Tibial nerve (tissue), 4 donors: ENCODE measurements around the gene DMD. TPM values are rescaled to one million over a fixed set of nuclear protein-coding genes. Genes with fewer than 3 reads are reported as not detected.

ENCODE experiments used
- DNase-seq, 2 donors: peaks; one replicate each; pipeline ENCODE4 v3.0.0-alpha.2; 2019; ENCODE audit warnings: low spot score in 2 of 2
- H3K27ac ChIP-seq, 4 donors: fragments of 200-600 bp; sonication (generic) in 3 of 4; one replicate each; pipeline ENCODE4 v1.5.1; 2017 to 2019; ENCODE audit warnings: mild to moderate bottlenecking in 1 of 4
- H3K27me3 ChIP-seq, 2 donors: fragments of 200-600 bp; sonication (generic) in 1 of 2; one replicate each; pipeline versions ENCODE4 v1.5.1 to v1.6.0; 2017 to 2019
- H3K36me3 ChIP-seq, 3 donors: fragments of 200-600 bp; sonication (generic); one replicate each; pipeline ENCODE4 v1.5.1; 2018 to 2019
- H3K4me1 ChIP-seq, 4 donors: fragments of 200-600 bp; sonication (generic) in 3 of 4; one replicate each; pipeline ENCODE4 v1.5.1; 2017 to 2019
- H3K4me3 ChIP-seq, 4 donors: fragments of 200-600 bp; sonication (generic) in 3 of 4; one replicate each; pipeline ENCODE4 v1.5.1; 2017 to 2019; ENCODE audit warnings: mild to moderate bottlenecking in 1 of 4, moderate library complexity in 1 of 4
- H3K9me3 ChIP-seq, 4 donors: fragments of 200-600 bp; sonication (generic) in 3 of 4; one replicate each; pipeline ENCODE4 v1.5.1; 2017 to 2019
- EP300 ChIP-seq, 2 donors: sonication (generic); formaldehyde crosslinking; IDR thresholded peaks; one replicate each; pipeline ENCODE4 v1.6.1; 2017; ENCODE audit warnings: antibody characterized with exemption in 2 of 2, mild to moderate bottlenecking in 1 of 2
- POLR2A ChIP-seq, 2 donors: fragments of 450-650 bp; IDR thresholded peaks; one replicate each; pipeline ENCODE4 v1.6.1; 2017; ENCODE audit warnings: antibody characterized with exemption in 2 of 2, mild to moderate bottlenecking in 2 of 2, moderate library complexity in 2 of 2
- WGBS, 2 donors: methylation state at CpG; one replicate each; pipeline ENCODE4 v1.1.5; 2018; 5-methylcytosine and 5-hydroxymethylcytosine counted together
- total RNA-seq, 4 donors: library from RNA; depleted of rRNA; stranded (reverse); fragments of >200 nt; gene quantifications; one replicate each; pipeline ENCODE4 v1.1.0, GENCODE V29; 2016
- TF ChIP-seq, protein P1 (sequence below), 5 experiments: fragments of 200-600 bp in 3 of 5; fragments of 450-650 bp in 2 of 5; sonication (generic) in 3 of 5; IDR thresholded peaks; one replicate each; pipeline ENCODE4 v1.5.1; 2016 to 2019; ENCODE audit warnings: antibody characterized with exemption in 5 of 5, mild to moderate bottlenecking in 3 of 5, moderate library complexity in 2 of 5

Gene DMD
- total RNA-seq, 4 donors from 2014 or later = 156 to 345 (median 245) TPM

GRCh38 chrX:31212856-31213748 lies 1998.2 kb downstream of the DMD start:
- no peak for DNase-seq
- WGBS, 2 donors = 41 to 54% methylated on average over 4 to 6 of the region's 6 CpGs
- H3K27me3 ChIP-seq = no peaks in the 10 kb centered on the region
- H3K36me3 ChIP-seq = no peaks in the 10 kb centered on the region
- no peak overlapping the region for H3K27ac ChIP-seq
- H3K4me1 ChIP-seq = peaks cover 0 to 12% (median 1%) of the 10 kb centered on the region in 4 donors
- H3K9me3 ChIP-seq = no peaks in the 10 kb centered on the region
- TF ChIP-seq, protein P1, sequence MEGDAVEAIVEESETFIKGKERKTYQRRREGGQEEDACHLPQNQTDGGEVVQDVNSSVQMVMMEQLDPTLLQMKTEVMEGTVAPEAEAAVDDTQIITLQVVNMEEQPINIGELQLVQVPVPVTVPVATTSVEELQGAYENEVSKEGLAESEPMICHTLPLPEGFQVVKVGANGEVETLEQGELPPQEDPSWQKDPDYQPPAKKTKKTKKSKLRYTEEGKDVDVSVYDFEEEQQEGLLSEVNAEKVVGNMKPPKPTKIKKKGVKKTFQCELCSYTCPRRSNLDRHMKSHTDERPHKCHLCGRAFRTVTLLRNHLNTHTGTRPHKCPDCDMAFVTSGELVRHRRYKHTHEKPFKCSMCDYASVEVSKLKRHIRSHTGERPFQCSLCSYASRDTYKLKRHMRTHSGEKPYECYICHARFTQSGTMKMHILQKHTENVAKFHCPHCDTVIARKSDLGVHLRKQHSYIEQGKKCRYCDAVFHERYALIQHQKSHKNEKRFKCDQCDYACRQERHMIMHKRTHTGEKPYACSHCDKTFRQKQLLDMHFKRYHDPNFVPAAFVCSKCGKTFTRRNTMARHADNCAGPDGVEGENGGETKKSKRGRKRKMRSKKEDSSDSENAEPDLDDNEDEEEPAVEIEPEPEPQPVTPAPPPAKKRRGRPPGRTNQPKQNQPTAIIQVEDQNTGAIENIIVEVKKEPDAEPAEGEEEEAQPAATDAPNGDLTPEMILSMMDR (IDR thresholded peaks at IDR 0.05) = no peak
- TF ChIP-seq EP300 (IDR thresholded peaks at IDR 0.05) (no peak), POLR2A (IDR thresholded peaks at IDR 0.05) (no peak)
- no peak overlapping the region for H3K4me3 ChIP-seq

GRCh38 chrX:31209005-31209628 lies 2002.2 kb downstream of the DMD start:
- Histone ChIP-seq H3K9me3 (no peaks in the 10 kb centered on the region), H3K27me3 (no peaks in the 10 kb centered on the region), H3K4me3 (no peak overlapping the region), H3K27ac (no peak overlapping the region), H3K4me1 (peaks cover 0 to 3% (median 0%) of the 10 kb centered on the region in 4 donors), H3K36me3 (no peaks in the 10 kb centered on the region)
- WGBS, 2 donors = 51 to 64% methylated on average over 10 of the region's 10 CpGs
- TF ChIP-seq EP300 (IDR thresholded peaks at IDR 0.05) (no peak), POLR2A (IDR thresholded peaks at IDR 0.05) (no peak)
- TF ChIP-seq, protein P1 (IDR thresholded peaks at IDR 0.05) = no peak
- DNase-seq = no peak

GRCh38 chrX:31201503-31201902 lies 2009.8 kb downstream of the DMD start:
- DNase-seq = no peak

GRCh38 chrX:31200430-31200829 lies 2010.9 kb downstream of the DMD start:
- Histone ChIP-seq H3K36me3 (peaks cover 0 to 30% (median 0%) of the 10 kb centered on the region in 3 donors), H3K4me1 (no peaks in the 10 kb centered on the region), H3K9me3 (no peaks in the 10 kb centered on the region), H3K27me3 (no peaks in the 10 kb centered on the region), H3K4me3 (no peak overlapping the region), H3K27ac (no peak overlapping the region)
- WGBS, 2 donors = 77 to 82% methylated on average over 1 of the region's 1 CpG
- TF ChIP-seq EP300 (IDR thresholded peaks at IDR 0.05) = no peak
- no peak for TF ChIP-seq POLR2A (IDR thresholded peaks at IDR 0.05)
- TF ChIP-seq, protein P1 (IDR thresholded peaks at IDR 0.05) = no peak
- no peak for DNase-seq

More at GRCh38 chrX:31201503-31201902, 2009.8 kb downstream of the DMD start:
- H3K9me3 ChIP-seq = no peaks in the 10 kb centered on the region
- no peak overlapping the region for H3K27ac ChIP-seq
- peaks cover 0 to 30% (median 0%) of the 10 kb centered on the region in 3 donors for H3K36me3 ChIP-seq
- WGBS, 2 donors = 60 to 79% methylated on average over 1 to 4 of the region's 4 CpGs
- no peak overlapping the region for H3K4me3 ChIP-seq
- TF ChIP-seq, protein P1 (IDR thresholded peaks at IDR 0.05) = no peak
- no peak for TF ChIP-seq POLR2A (IDR thresholded peaks at IDR 0.05)
- TF ChIP-seq EP300 (IDR thresholded peaks at IDR 0.05) = no peak
- H3K4me1 ChIP-seq = no peaks in the 10 kb centered on the region
- no peaks in the 10 kb centered on the region for H3K27me3 ChIP-seq

DNA sequence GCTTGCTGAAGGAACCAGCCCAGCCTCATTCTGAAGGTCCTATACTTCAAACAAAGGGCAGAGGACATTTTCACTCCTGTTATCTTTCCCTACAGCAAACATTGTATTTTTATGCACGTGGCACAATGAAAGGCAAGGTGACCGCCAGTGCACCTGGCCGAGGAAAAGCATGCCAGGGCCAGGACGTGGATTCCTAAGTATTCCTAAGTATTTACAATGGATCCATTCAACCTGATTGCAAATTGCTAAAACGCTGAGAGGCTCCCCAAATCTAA lies 2011.6 kb downstream of the DMD start:
- Histone ChIP-seq H3K27me3 (no peaks in the 10 kb centered on the region), H3K9me3 (no peaks in the 10 kb centered on the region), H3K27ac (no peak overlapping the region), H3K36me3 (peaks cover 0 to 30% (median 0%) of the 10 kb centered on the region in 3 donors), H3K4me3 (no peak overlapping the region), H3K4me1 (no peaks in the 10 kb centered on the region)
- DNase-seq = no peak
- WGBS, 2 donors = 56 to 71% methylated on average over 5 of the region's 5 CpGs
- TF ChIP-seq POLR2A (IDR thresholded peaks at IDR 0.05) = no peak
- no peak for TF ChIP-seq EP300 (IDR thresholded peaks at IDR 0.05)
- TF ChIP-seq, protein P1 (IDR thresholded peaks at IDR 0.05) = no peak
